Natural killer cell (primary cell): Measurements from ENCODE around the gene ZBTB46. TPM values are rescaled to one million over a fixed set of nuclear protein-coding genes. Genes with fewer than 3 reads are reported as not detected.

Experiments used
- ATAC-seq, 3 donors: fragments of 150-1000 bp in 2 of 3; fragments of 200-7000 bp in 1 of 3; cut with Tn5 transposase; 1 replicate in 1 of 3; 2 replicates in 2 of 3; pipeline ENCODE4 v1.10.0; 2021; ENCODE audit warnings: mild to moderate bottlenecking in 2 of 3, moderate library complexity in 2 of 3
- DNase-seq, 2 donors: peaks; one replicate each; pipeline versions ENCODE4 v3.0.0 to v3.0.0-alpha.2; 2013 to 2021; ENCODE audit warnings: mixed read lengths in 1 of 2
- H3K27ac ChIP-seq: one replicate; pipeline ENCODE4 v1.5.1; 2013; ENCODE audit warnings: mild to moderate bottlenecking, low read length
- H3K27me3 ChIP-seq: one replicate; pipeline ENCODE4 v1.6.1; 2013; ENCODE audit warnings: low read length; ENCODE audit not compliant: control insufficient read depth, insufficient read depth
- H3K36me3 ChIP-seq: one replicate; pipeline ENCODE4 v1.6.1; 2013; ENCODE audit warnings: low read length; ENCODE audit not compliant: control insufficient read depth, insufficient read depth
- H3K4me1 ChIP-seq: one replicate; pipeline ENCODE4 v1.6.1; 2013; ENCODE audit warnings: low read length; ENCODE audit not compliant: control insufficient read depth, insufficient read depth
- H3K4me3 ChIP-seq: one replicate; pipeline ENCODE4 v1.5.1; 2013; ENCODE audit warnings: low read length
- H3K9me3 ChIP-seq: one replicate; pipeline ENCODE4 v1.6.1; 2013; ENCODE audit warnings: low read length; ENCODE audit not compliant: control insufficient read depth, insufficient read depth
- H3K27ac Mint-ChIP-seq, 2 donors: one replicate each; pipeline ENCODE4 v1.8.0; 2022; ENCODE audit warnings: mild to moderate bottlenecking in 2 of 2, mixed read lengths in 2 of 2, moderate library complexity in 1 of 2
- H3K27me3 Mint-ChIP-seq, 2 donors: one replicate each; pipeline ENCODE4 v1.8.0; 2022; ENCODE audit warnings: low read depth in 2 of 2, mixed read lengths in 2 of 2
- H3K36me3 Mint-ChIP-seq: one replicate; pipeline ENCODE4 v1.8.0; 2022; ENCODE audit warnings: mixed read lengths
- H3K4me1 Mint-ChIP-seq, 2 donors: one replicate each; pipeline ENCODE4 v1.8.0; 2022; ENCODE audit warnings: mixed read lengths in 2 of 2
- H3K4me3 Mint-ChIP-seq: one replicate; pipeline ENCODE4 v1.8.0; 2022; ENCODE audit warnings: mild to moderate bottlenecking, moderate library complexity, mixed read lengths
- H3K9me3 Mint-ChIP-seq, 2 donors: one replicate each; pipeline ENCODE4 v1.8.0; 2022; ENCODE audit warnings: mixed read lengths in 2 of 2
- CTCF ChIP-seq: fragments of 200-600 bp; IDR thresholded peaks from one replicate; pipeline ENCODE4 v1.8.0; 2022; ENCODE audit warnings: antibody characterized with exemption
- WGBS: methylation state at CpG from one replicate; pipeline ENCODE4 v1.1.7; 2013; ENCODE audit warnings: missing lambda C conversion rate; ENCODE audit not compliant: insufficient coverage; 5-methylcytosine and 5-hydroxymethylcytosine counted together
- intact Hi-C: fragments of 100-400 bp; cut with micrococcal nuclease; formaldehyde crosslinking; loops from one replicate; pipeline ENCODE4 v1.14.2; 2022
- total RNA-seq, 4 donors: library from RNA; stranded (reverse); fragments of 120-200 nt in 1 of 4; gene quantifications; one replicate each; pipeline versions ENCODE4 v1.2.3 to v1.2.4, GENCODE V29; 2013 to 2022

Gene ZBTB46
- total RNA-seq, 3 donors from 2014 or later (not counting 1 experiment from before 2014, with no cell fraction given) = 1.1 TPM

- intact Hi-C loops = no loop called here
- TF ChIP-seq CTCF = no peak
- ATAC-seq = peak in 2 of 3 donors; percentile 18 to 34
- Histone ChIP-seq H3K36me3 (no peaks in the 10 kb centered on the region), H3K4me3 (no peak overlapping the region), H3K9me3 (no peaks in the 10 kb centered on the region), H3K27me3 (peaks cover 23% of the 10 kb centered on the region), H3K27ac (no peak overlapping the region), H3K4me1 (peaks cover 11% of the 10 kb centered on the region)
- peaks cover 21 to 26% of the 10 kb centered on the region in 2 donors for H3K27me3 Mint-ChIP-seq
- no peak for DNase-seq
- H3K36me3 Mint-ChIP-seq = no peaks in the 10 kb centered on the region
- H3K9me3 Mint-ChIP-seq = no peaks in the 10 kb centered on the region
- H3K4me1 Mint-ChIP-seq = peaks cover 9 to 10% of the 10 kb centered on the region in 2 donors
- no peak overlapping the region for H3K27ac Mint-ChIP-seq
- WGBS = 1% methylated on average over 55 of the region's 55 CpGs
- no peak overlapping the region for H3K4me3 Mint-ChIP-seq
Observed at GRCh38 chr20:63831646-63831992, 555 bp upstream of the ZBTB46 start.

GRCh38 chr20:63829945-63830835 lies 874 bp downstream of the ZBTB46 start:
- peaks cover 9 to 10% of the 10 kb centered on the region in 2 donors for H3K4me1 Mint-ChIP-seq
- peak in 1 of 2 donors; percentile 31 for DNase-seq
- H3K4me3 ChIP-seq = peak overlapping the region; percentile 28
- under 1% methylated on average over 99 of the region's 99 CpGs for WGBS
- no peaks in the 10 kb centered on the region for H3K9me3 Mint-ChIP-seq
- H3K36me3 Mint-ChIP-seq = no peaks in the 10 kb centered on the region
- no peaks in the 10 kb centered on the region for H3K36me3 ChIP-seq
- H3K27me3 ChIP-seq = peaks cover 23% of the 10 kb centered on the region
- peaks cover 26 to 34% of the 10 kb centered on the region in 2 donors for H3K27me3 Mint-ChIP-seq
- peak overlapping the region; percentile 88 for H3K4me3 Mint-ChIP-seq
- no peaks in the 10 kb centered on the region for H3K9me3 ChIP-seq
- H3K4me1 ChIP-seq = peaks cover 11% of the 10 kb centered on the region
- H3K27ac ChIP-seq = no peak overlapping the region
- ATAC-seq = peak in 2 of 3 donors; percentile 52 to 53
- H3K27ac Mint-ChIP-seq = peak overlapping the region in 1 of 2 donors; percentile 74
- intact Hi-C loops = no loop called here
- TF ChIP-seq CTCF = no peak

- H3K4me3 ChIP-seq = peak overlapping the region; percentile 28
- Mint-ChIP-seq H3K4me3 (peak overlapping the region; percentile 88), H3K27ac (peak overlapping the region in 1 of 2 donors; percentile 74), H3K4me1 (peaks cover 9 to 10% of the 10 kb centered on the region in 2 donors), H3K27me3 (peaks cover 26 to 34% of the 10 kb centered on the region in 2 donors), H3K36me3 (no peaks in the 10 kb centered on the region), H3K9me3 (no peaks in the 10 kb centered on the region)
- H3K27me3 ChIP-seq = peaks cover 23% of the 10 kb centered on the region
- H3K9me3 ChIP-seq = no peaks in the 10 kb centered on the region
- DNase-seq (no peak), ATAC-seq (no peak)
- no peak overlapping the region for H3K27ac ChIP-seq
- TF ChIP-seq CTCF = no peak
- H3K36me3 ChIP-seq = no peaks in the 10 kb centered on the region
- WGBS = 6% methylated on average over 10 of the region's 10 CpGs
- peaks cover 11% of the 10 kb centered on the region for H3K4me1 ChIP-seq
- intact Hi-C loops = no loop called here
Observed at GRCh38 chr20:63829603-63829944, 1.5 kb downstream of the ZBTB46 start.
